NCI-H774 (cell line): ENCODE data around the gene RBP3.

ENCODE experiments used
- DNase-seq: peaks from one replicate; lab custom pipeline; 2025; lab: John Stamatoyannopoulos, UW

Gene RBP3

GRCh38 chr10:47401874-47402640, 53.9 kb downstream of the RBP3 start:
- no peak for DNase-seq

- DNase-seq: no peak
Observed at GRCh38 chr10:47402641-47403301, 54.6 kb downstream of the RBP3 start.

DNA sequence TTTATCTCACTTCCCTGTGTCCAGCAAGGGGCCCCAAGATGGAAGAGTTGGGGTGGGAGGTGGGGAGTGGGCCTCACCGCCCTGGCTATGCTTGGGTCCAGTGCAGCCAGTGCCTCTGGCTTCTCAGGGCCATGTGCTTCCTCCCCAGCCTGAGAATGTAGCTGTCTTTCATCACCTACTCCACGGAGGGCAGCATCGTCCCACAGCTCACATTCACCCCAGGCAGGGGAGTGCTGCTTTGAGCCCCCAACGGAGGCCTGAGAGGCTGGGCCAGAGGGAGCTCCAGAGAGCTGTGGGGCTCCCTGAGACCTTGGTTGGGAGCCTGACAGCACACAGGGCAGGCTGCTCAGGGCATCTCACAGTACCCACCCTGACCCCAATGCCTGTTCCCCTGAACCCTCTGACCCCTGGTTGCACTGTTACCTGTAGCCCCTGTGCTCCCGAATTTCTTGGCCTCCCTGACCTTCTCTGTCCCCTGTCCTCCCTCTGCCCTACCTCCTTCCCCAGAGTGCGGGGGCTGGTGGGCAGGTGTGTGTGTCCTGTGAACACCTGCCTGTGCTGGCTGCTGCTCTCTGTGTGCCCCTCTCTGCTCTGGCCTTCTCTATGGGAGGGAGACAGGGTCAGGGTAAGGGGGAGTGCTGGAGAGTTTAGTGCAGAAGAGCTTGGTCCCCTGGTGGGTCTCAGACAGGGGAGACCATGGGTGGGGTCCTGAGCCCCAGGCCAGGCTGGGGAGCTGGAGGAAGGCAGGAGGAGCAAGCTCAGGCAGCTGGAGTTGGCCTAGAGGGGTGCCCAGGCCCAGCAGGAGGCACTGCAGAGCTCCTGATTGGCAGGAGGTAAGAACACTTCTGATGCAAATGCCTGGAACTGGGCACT, 55.5 kb downstream of the RBP3 start:
- DNase-seq: no peak

DNA sequence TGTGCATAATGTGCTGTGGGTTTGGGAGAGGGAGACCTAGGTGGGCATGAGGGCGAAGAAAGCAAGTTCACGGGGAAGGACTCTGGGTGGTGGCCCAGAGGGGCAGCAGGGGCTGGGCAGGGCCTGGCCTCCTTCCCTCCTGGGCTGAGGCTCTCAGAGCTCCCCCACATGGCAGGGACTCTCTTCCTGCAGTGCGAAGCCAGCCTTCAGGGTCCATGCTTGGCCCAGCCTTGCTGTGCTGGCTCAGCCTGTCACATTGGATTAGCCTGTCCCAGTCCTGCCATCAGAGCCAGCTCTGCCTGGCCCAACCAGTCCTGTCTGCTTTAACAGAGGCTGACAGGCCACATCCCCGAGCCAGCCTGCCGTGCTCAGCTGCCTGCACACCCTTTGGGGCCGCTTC, 56.3 kb downstream of the RBP3 start:
- DNase-seq: no peak

DNA sequence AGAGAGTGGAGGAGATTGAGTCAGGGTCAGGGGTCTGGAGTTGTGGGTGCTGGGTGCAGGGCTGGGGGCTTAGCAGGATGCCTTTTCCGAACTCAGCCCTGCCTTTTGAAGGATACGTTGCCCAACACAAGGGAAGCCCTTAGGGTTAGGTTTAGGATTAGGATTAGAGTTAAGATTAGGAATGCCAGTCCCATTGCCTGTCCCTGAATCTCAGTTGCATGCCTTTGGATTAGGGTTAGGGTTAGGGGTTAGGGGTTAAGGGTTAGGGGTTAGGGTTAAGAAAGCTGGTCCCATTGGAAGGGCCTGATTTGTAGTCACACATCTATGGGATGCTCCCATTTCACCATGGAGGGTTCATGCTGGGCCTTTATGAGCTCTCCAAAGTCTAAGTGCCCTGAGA, 56.8 kb downstream of the RBP3 start:
- DNase-seq: no peak

DNA sequence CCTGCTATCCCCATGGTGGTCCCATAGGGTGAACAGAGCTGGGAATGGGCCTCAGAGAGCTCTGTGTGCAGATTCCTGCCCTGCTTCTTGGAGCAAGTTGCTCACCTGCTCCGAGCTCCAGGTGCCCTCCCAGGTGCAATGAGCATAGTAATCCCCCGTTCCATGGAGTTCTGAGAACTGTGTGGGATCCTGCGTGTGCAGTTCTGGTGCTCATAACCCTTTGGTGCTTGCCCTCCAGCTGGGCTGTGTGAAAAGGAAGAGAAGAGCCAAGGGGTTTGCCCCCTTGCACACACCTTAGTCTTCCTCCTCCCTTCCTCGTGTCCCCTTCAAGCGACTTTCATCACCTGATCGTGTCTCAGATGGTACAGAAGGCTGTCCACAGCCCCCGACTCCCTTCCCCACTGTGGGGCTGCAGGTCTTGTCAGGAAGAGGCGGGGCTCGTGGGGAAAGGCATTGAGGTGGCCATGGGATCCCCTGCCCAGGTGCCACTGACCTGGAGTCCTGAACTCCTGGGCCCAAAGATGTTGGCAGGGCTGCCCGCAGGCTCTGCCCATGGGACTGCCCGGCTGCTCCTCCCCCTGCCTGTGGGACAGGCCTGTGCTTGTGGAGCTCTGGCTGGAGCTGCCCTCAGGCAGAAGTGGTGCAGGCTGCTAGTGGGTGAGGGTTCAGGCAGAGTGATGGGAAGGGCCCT, 57.8 kb downstream of the RBP3 start:
- no peak for DNase-seq

- no peak for DNase-seq
Observed at GRCh38 chr10:47406548-47406869, 58.3 kb downstream of the RBP3 start.

GRCh38 chr10:47406870-47407691, 58.9 kb downstream of the RBP3 start:
- no peak for DNase-seq
